SK-N-DZ (cell line): ENCODE results near the gene SOX10. TPM values are rescaled to one million over a fixed set of nuclear protein-coding genes. Genes with fewer than 3 reads are reported as not detected.

Source experiments
- DNase-seq: peaks from one replicate; pipeline ENCODE4 v3.0.0-alpha.2; 2015; ENCODE audit warnings: low spot score
- polyA plus RNA-seq, 2 experiments: library from polyadenylated mRNA; depleted of rRNA; stranded (reverse); fragments of >200 nt; gene quantifications; 2 replicates each; pipeline ENCODE4 v1.2.3, GENCODE V29; 2014

SOX10 gene
- polyA plus RNA-seq (2014; cell fraction: cytosol; rRNA removed), result not detected in 2 replicates
- polyA plus RNA-seq (2014; cell fraction: nucleus; rRNA removed), result not detected in 2 replicates

DNA sequence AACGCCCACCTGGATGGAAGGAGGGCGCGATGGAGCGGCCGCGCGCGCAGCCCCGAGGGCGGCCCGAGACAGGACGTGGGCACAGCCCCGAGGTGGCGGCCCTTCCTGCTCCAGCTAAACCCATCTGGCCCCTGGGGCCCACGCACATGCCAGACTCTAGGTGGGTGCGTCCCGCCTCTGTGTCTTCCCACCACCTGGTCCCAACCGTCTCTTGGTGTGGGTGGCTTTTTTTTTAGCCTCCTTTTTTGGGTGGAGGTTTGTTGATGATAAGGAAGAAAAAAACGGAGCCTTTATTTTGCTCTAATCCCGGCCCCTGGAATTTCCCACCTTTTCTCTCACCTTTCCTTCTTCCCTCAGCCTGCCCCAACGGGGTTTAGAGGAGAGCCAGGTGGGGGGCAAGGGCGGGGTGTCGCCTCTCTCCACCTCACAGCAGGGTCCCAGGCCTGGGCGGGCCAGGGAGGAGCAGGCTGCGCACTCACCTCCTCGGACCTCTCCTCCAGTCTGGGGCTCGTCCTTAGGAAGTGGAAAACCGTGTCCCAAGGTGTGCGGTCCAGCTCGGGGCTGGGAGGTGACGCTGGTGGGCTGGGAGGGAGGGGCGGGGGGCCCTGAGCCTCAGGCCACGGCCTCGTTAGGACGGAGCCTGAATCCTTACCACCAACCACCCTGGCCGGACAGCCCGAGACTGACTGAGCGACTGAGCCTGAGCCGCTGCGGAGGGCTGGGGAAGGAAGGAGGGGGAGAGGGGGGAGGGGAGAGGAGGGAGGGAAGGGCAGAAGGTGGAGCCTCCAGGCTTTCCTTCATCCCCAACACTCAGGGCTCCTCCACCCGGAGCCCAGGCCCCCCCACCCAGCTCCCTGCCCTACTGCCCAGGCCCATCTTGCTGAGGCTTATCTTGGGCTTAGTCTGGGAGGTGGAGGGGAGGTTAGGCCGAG is at the start of gene SOX10:
Gene SOX10, minus strand, starts transcription at position 696 of the 932 bp plus-strand sequence. CDS start 771 bp downstream, outside the sequence.
- no peak for DNase-seq

DNA sequence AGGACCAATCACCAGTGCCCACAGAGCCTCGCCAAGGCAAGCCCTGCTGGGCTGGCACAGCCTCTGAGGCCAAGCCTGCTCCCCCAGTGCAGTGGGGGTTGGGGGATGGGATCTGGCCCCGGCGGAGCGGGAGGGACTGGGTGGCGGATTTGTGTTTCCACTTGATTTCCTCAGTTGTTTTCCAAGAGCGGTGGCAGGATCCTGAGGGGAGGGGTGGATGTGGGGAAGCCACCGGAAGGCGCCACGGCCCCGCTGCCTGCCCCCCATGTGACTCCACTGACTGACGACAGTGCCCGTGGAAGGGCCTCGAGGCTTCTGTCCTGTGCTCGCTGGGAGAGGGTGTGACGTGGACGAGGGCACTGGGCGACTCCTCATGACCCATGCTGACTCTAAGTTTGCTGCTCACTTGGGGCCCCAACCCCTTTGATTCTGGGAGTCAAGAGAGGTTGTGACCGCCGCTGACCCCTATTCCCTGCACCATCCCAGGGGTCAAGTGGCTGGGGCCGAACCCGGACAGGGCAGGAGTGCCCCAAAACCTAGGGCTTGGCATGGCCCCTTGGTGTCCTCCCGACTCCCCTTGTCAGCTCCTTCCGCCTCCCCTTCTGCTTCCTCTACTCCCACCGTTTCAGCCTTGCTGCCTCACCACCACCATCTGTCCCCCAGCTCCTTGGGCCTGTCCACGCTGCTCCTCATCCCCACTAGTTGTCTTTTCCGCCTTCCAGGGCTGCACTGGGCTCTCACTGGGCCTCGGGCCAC is 49.3 kb upstream of the SOX10 start:
- DNase-seq, result no peak

DNA sequence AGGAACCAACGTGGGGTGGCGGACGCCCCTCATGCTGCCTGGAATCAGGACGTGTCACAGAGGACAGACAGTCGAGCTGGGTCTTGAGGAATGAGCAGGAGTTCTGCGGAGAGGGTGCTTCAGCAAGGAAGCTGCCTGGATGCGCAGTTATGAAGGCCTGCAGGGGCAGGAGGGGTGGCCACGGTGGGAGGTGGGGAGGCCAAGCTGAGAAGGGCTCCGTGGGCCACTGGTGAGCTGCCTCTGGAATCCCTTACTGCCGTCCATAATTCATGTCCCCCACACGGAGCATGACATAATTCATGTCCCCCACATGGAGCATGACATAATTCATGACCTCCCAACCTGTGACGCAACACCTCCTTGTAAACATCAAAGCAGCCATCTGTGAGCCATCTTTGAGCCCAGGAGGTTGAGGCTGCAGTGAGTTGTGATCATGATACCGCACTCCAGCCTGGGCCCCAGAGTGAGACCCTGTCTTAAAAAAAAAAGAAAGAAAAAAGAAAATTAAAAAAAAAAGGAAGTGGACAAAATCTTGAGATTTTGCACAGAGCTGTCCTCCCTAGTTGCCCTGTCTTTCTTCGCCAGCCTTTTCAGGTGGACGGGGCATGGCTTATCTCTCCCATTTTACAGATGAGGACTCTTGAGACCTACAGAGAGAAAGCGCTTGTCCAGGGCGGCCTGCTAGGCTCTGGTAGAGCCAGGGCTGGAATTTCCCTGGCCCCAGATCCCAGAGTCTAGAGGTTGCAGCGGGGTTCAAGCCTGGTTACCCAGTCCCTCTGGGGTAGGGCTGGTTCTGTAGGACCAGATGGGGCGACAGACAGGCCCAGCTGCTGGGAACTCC is 48.5 kb upstream of the SOX10 start:
- no peak for DNase-seq

DNA sequence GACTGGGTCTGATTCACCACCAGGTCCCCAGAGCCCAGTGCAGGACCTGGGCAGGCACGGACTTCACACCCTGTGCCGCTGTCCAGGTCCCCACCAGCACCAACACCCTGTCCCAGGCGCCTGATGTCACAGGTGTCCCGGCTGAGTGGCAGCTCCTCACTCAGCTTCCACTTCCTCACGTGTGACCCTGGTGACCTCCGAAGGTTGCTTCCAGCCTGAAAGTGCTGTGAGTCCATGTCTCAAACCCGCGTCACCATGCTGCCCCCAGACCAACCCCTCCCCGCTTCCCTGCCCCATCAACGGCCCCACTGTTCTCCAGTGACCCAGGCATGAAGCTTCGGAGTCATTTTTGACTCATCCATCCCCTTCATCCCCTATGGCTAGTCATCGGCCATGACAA is 47.1 kb upstream of the SOX10 start:
- DNase-seq, result no peak

DNA sequence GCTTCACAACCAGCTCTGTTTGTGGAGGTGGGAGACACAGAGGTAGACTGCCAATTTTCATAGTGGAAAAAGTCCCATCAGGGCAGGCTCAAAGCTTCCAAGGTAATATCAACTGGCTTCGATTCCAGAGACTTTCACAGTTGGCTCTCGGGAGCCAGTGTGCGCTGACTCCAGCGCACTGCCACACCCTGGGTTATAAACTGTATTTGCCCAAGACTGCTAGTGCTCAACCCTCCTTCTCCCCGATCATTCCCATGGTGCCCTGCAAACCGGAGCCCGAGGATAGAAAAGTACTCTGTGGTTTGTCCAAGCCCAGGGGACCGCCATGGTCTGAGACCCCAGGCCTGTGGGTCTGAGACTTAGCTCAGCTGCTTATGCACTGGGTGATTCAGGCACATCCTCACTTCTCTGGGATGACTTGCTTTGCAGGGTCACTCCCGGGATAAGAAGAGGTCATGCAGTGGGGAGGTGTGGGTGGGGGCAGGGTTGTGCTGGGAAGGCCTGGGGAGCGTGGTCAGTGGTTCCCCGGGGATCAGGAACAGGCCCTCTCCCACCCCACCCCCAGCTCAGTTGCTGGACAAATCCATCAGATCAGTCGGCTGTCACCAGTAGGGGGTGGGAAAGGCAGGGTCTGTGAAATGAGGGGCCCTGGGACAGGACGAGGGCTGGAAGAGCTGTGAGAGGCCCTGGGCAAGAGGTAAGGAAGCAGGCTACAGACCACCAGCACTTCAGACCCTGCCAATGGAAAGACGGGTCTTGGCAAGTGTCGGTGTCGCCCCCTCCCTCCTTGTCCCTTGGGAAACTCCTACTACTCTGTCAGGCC is 46.2 kb upstream of the SOX10 start:
- no peak for DNase-seq

DNA sequence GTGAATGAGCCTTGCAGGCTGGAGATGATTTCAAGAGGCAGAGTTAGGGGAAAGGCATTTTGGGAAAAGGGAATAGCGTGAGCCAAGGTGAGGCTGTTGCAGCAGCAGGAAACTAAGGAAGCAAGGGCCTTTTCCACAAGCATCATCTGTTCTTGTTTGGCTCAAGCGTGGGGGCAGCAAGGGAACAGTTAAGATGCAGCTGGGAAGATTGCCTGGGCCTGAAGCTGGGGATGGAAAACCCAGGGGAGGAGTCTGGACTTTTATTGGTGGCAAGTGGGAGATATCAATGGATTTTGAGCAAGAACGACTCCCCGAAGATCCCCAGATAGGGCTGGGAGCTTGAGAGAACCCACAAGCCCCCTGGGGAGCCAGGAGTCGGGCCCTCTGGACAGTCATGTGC is 45.5 kb upstream of the SOX10 start:
- no peak for DNase-seq

DNA sequence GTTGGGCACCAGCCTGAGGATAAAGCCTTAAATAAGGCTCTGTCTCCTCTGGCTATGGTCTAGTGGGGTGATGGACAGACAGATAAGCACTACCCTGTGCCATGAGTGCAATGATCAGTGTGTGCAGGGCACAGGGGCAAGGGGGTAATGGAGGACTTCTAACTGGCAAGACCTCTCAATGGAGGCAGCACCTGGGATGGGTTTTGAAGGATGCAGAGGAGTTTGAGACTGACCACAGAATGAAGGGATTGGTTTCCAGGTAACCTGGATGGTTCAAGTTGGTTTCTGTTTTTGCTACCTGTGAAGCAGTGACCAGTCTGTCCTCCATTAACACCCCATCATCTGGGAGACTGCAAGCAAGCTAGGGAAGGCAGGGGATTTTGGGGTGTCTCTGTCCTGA is 45.0 kb upstream of the SOX10 start:
- no peak for DNase-seq

DNA sequence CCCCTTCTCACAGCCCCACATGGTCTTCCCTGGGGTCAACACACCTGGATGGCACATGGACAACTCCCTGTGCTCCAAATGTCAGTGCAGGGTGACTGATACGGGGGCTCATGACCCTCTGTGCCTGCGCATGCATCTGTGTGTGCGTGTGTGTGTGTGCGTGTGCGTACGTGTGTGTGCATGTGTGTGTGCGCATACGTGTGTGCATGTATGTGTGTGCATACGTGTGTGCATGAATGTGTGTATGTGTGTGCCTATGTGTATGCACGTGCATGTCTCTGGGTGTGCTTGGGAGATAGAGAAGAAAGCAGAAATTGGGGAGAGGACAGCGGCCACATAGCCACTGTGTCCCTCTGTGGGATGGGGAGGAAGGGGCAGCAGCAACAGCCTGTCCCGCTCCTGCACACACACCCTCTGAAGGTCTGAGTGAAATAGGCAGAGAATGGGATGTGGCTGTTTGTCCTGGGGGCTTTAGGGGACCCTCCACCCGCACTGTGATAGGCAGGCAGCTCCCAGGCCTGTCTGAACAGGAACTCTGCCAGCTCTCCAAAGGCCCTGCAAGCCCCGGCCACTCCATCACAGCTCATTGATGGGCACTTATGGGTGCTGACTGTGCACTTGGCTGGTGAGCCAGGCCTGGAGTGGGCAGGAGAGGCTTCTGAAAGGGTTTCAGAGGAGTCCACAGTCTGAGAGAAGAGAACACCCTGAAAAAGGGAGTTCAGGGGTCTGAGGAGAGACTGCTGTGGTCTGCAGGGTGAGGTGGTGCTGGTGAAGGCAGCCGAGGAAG is 44.2 kb upstream of the SOX10 start:
- no peak for DNase-seq

DNA sequence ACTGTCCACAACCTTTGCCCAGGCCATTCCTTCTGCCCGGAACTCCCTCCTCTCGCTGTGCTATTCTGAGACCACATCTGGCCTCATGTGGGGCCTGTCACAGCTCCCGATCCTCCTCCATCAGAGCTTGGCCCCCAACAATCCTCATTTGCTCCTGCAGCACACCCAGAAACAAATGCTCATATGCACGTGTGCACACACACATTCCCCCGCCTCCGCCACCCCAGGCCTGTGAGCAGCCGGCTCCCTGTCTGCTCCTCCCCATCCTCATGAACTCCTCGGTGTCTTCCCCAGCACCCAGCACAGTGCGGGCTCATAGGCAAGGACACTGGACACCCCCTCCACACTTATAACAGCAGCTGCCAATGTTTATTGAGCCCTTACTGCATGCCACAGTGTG is 43.1 kb upstream of the SOX10 start:
- DNase-seq, result no peak

DNA sequence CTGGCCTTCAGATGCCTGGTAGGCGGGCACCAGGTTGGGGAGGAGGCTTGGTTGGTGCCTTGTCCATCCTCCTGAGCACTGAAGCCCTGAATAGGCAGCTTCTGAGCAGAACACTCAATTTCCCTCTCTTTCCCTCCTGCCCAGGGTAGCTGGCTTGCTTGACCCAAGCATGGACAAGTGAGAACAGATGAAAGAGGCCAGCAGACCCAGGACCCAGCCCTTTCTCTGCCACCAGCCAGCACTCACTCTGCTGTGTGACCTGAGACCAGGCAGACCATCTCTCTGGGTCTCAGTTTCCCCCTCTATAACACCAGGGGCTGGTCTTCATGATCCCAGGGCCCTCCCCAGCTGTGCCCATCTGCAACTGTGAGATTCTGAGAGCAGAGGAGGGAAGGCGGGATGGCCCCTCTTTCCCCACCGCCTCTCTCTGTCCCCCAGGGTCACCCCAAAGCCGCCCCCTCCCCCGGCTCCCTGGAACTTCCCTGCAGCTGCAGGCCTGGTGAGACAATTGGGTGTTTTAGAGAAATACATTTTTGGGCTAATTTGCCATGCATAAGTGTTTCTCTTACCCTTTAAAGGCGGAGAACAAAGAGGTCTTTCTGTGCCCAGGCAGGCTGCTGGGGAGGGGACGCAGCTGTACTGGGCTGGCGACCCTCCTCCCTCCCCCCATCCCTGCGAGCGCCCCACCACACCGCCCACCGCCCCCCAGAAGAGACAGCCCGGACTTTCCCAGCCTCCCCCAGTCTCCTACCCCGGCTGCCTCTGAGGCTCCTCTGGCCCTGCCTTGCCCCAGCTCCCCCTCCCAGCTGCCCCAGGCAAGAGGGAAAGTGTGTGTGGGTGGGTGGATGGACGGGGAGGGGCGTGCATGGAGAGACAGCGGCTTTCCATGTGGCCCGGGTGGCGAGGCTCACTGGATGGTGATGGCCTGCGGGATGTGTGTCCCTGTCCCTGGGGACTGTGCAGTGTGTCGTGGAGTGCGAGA is 42.1 kb upstream of the SOX10 start:
- DNase-seq, result no peak

DNA sequence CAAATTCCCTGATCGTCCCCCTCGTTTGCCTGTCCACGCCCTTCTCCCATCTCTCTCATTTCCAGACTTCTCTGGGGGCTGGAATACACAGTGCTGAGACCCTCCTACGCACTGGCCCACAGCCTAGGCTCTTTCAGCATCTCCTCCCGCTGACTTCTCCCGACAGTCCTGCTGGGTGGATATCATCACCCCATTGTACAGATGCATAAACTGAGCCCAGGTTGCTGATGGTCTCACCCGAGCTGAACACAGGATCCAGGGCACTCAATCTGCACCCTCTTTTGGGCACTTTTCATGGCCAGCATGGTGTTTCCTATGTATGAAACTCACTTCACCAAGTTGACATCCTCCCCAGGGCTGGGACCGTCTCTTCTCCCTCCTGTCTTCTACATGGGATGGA is 41.2 kb upstream of the SOX10 start:
- DNase-seq, result no peak

DNA sequence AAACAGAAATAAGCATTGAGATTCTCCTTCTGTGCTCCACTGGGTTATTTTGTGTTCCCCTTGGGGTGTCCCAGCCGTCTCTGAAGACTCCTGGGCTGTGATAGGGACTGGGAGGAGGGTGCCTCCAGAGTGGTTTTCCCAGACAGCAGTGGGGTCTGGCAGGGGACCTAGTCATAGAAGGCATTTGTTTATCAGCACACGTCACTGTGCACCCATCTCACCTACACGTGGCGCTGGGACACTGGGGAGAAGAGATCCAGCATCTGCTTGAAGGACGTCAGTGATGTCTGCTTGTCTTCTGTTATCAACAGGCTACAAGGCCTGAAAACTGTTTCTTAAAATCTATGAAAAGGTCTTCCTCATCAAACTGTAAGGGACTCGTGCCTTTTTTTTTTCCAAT is 38.7 kb upstream of the SOX10 start:
- DNase-seq, result no peak

DNA sequence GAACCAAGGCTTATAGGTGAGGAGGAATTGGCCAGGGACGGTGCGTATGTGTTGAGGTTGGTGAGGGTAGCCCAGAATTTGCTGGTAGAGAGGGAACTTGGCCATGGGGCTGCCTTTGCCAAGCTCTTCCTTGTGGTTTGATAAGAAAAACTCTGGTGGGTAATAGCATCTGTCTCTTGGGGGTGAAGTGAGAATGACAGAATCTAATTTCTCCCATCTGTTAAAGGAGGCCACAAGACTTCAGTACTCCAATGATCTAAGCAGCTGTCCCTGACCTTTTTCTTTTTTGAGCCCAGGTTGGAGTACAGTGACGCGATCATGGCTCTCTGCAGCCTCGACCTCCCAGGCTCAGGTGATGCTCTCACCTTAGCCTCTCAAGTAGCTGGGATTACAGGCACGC is 36.9 kb upstream of the SOX10 start:
- no peak for DNase-seq

DNA sequence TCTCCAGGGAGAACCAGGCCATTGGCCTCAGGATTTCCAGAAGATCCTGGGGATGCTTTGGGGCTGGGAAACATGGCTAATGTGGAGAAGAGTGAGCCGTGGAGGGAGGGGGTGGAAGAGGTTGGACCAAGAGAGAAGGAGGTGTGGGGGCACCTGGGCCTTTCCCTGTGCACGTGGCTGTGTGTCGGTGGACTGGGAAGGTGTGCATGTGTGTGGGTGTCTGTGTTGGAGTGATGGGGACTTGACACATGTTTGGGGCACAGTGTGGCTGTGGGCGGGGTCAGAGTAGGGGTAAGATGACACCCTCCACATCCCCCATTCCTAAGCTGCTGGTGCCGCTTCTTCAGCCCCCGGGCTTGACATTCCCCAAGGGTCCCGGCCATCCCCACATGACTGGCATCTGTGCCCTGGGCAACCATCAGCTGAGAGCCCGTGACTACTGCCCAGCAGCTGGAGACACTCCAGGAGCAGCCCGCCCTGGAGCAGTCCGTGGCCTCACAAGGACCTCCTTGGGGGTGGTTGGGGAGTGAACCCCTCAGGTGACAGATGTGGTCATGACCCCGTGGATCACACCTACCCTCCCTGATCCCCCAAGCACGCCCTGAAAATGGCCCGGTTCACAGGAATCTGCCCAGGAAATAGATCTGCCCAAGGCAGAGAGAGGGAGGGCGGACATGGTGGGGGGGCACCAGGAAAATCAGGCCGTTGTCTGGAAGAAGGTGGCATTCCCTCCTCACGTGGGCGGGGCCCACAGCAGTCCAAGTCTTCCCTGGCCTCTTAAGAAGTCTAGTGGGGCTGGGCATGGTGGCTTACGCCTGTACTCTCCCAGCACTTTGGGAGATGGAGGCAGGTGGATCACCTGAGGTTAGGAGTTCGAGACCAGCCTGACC is 34.8 kb upstream of the SOX10 start:
- no peak for DNase-seq

DNA sequence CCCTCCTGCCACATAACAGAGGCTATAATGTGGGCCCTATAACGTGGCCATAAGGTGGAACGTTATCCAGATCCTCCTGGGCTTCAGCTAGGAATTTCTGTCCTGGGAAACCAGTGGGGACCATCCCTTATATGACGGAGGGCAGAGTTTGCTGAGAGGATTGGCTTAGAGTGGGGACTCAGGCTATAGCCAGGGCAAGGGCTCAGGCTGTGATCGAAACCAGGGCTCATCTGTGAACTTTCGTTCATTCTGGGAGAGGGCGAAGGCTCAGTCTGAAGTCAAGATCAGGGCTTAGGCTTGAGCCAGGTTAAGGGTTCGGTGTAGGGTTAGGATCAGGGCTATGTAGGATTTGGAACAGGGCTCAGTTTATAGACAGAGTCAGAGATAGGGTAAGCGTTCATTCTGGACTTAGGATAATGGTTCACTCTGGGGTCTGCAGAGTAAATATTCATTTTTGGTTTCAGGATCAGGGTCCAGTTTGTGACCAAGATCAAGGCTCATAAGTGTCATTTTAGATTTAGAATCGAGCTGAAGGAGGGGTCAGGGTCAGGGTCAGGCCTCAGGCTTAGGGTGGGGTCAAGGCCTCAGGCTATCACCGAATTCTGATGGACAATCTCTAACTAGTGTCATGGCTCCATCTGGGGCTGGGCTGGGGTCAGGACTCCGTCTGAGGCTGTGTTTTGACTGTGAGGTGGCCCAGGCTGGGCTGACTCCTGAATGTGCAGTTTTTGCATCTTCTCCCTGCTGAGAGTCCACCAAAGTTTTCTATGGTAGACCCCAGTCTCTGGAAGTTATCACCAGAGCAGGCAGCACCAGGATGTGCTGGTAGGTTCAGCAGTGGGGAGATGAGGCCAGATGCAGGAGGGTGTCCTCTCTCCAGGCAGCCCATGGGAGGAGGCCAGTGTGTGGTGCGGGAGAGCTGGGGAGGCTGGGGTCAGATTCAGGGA is 33.9 kb upstream of the SOX10 start:
- DNase-seq, result no peak

DNA sequence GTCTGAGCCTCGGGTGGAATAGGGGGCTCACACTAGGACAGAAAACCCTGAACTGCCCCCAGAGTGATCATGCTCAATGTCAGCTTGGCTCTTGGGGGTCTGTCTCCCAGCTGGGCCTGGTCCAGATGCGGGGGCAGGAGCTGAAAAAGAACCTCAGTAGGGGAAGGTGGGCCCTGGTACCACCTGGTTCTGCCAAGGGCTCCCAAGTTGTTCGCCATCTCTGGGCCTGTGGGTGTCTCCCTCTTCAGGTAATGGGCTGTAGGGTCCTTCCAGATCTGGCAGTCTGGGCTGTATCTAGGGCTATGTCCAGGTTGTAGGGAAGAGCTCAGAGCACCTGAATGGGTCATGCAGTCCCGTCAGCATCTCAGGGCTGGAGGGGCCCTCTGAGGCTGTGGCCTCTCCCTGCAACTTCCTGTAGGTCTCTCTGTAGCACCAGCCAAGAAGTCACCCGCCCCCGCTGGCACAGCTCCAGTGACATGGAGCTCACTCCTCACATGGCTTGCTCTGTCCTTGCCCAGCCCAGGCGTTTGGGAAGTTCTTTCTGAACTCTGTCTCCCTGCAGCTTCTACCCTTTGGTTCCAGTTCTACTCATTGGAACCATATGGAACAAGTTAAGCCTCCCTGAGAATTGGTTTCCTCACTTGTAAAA is 33.0 kb upstream of the SOX10 start:
- DNase-seq, result no peak
